Glomerular endothelial cell (primary cell): Measurements from ENCODE around the gene ABCD1. TPM values are rescaled to one million over a fixed set of nuclear protein-coding genes. Genes with fewer than 3 reads are reported as not detected.
"Not testable (repeated sequence)": the region's sequence is repeated elsewhere in the genome, so short reads cannot be mapped to it uniquely, and the experiment has no call there.

Experiments
- DNase-seq: peaks from one replicate; pipeline ENCODE4 v3.0.0-alpha.2; 2011; ENCODE audit warnings: low read depth, low spot score; ENCODE audit errors: extremely low read depth
- total RNA-seq: library from RNA; depleted of rRNA; stranded (reverse); fragments of >200 nt; gene quantifications from 2 replicates; pipeline ENCODE4 v1.2.3, GENCODE V29; 2015

ABCD1 gene
- 13.8 and 20.9 TPM in 2 replicates for total RNA-seq

DNA sequence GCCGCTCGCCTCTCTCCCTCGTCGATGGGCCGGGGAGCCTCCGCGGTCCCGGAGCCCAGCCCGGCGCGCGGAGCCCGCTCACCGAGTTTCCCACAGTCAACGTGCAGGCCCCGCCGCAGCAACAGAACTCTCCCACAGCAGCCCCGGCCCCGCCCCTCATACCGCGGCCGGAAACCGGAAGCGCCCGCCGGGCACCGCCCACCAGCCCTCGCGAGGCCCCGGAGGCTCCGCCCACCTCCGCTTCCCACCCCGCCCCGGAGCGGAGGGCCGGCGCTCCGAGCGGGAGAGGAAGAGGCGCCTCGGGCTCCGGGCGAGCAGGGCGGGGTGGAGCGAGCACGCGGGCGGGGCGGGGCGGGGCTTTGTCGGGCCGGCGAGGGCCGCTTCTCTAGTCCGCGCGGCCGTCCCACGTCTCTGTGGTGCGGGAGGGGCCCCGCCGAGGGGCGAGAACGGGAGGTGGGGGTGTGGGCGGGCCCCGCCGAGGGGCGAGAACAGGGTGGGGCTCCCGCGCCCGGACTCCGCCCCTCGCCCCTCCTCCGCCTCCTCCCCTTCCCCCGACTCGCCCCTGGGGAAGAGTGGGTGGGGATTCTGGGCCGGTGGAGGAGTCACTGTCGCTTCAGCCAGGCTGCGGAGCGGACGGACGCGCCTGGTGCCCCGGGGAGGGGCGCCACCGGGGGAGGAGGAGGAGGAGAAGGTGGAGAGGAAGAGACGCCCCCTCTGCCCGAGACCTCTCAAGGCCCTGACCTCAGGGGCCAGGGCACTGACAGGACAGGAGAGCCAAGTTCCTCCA, at the start of gene ABCD1, which contains the start of gene BCAP31:
Gene ABCD1 (plus strand): TSS at position 605 of the 787 bp plus-strand sequence. CDS start 411 bp downstream, outside the sequence.
Gene BCAP31 (minus strand): TSS at position 136 of the 787 bp plus-strand sequence. CDS start 1,143 bp downstream, outside the sequence.
- DNase-seq: no peak

DNA sequence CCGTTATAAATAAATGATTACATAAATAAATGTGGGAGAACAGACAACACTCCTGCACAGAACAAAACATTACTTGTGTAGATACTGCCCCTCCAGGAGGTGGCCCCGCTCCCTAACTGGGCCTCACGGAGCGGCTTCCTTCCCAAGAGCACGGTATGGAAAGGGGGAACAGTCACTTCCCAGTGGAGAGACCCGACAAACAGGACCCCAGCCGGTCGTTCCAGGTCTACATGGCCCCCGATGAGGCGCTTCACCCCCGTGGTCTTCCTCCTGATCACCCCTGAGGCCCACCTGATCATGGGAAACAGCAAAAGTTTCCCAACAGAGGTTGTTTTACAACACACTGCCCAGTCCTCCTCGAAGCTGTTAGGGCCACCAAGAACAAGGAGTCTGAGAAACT, 43.5 kb upstream of the ABCD1 start:
- DNase-seq: no peak

DNA sequence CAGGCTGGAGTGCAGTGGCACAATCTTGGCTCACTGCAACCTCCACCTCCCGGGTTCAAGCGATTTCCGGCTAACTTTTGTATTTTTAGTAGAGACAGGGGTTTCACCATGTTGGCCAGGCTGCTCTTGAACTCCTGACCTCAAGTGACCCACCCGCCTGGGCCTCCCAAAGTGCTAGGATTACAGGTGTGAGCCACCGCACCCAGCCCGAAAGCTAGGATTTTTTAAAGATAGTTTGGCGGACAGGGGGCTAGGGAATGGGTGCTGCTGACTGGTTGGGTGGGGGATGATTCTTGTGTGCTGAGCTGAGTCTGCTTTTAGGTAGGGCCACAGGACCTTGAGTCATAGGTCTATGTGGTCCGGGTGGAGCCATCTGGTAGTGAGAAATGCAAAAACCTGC, 41.2 kb upstream of the ABCD1 start:
- not testable (repeated sequence) for DNase-seq

DNA sequence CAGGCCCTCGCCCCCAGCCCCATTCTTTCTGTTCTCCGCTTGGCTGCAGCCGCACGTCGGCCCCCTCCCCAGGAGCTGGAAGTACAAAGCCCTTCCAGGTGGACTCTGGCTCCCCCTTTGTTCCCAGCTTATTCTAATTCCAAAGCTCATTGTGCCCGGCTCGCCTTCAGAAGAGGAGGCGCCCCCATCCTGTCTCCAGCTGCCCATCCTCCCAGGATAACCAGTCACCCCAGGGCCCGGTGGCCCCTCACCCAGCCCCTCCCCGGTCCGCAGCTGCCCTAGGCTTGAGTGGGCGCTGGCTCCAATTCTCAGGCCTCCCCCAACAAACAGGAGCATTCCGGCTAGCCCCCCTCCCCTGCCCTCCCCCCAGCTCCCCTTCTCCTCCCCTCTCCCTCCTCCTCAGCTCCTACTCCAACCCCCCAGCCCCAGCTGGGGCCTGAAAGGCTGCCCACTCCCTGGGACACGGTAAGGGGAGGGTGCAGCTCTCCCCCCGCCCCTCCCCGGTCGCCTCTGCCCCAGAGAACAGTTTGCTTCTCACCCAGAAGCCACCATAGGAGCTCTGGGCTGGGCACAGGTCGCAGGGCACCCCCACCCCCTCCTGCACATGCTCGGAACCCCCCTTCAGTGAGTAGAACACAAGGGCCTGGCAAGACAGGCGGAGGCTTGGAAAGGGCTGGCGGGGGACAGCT, 40.0 kb upstream of the ABCD1 start:
- DNase-seq: no peak

DNA sequence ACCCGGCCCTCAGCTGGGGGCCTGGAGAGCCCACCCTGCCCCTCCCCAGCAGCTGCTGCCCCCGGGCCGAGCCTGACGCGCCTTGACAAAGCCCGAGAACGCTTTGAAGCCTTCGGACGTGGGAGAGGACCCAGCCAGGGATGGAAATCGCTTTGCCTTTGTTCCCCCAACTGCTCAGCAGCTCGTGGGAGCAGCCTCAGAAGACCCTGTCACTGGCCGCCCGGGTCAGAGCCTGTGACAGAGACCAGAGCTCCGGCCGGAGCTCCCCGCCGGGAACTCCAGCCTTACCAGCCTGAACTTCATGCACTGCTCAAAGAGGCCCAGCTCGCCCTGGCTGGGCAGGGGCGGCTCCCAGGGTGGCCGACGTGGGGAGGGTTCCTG, 39.5 kb upstream of the ABCD1 start:
- DNase-seq: no peak

DNA sequence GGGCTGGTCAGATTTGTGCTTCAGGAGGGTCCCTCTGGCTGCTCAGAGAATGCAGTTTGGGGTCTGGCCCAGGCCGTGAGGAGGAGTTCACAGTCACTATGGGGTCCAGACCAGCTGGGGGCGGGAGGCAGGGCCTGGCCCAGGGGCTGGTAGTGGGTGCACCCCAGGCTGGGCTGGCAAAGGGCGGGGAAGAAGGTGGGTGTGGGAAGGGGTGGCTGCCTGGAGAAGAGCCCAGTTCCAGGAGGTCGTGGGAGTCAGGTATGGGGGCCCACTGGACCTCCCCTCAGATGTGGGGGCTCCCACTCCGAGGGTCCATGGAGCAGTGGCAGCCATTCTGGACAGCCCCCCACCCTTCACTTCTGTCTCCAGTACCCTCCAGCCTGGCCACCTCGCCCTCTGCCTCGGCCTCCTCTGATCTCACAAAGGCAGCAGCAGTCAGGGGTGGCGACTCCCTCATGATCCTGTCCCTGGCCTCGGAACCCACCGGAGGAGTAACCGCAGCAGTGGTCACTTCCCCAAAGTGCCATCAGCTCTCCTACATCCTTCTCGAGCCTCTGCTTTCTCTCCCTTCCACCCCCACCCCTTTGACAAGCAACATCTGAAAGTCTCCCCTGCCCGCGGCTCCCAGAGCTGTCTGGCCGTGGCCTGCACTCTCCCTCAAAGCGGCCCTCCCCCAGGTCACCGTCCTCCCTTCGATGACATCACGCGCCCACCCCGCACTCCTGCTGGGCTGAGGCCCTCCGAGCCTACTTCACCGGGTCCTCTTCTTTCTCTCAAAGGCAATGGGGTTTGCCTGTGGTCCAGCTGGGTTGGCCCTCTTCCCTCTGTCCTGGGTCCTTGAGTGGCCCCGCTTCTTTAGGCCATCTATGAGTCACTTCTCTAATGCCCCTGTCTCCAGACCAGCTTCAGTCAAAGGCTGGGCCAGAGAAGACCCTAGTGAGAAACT, 38.6 kb upstream of the ABCD1 start:
- no peak for DNase-seq

DNA sequence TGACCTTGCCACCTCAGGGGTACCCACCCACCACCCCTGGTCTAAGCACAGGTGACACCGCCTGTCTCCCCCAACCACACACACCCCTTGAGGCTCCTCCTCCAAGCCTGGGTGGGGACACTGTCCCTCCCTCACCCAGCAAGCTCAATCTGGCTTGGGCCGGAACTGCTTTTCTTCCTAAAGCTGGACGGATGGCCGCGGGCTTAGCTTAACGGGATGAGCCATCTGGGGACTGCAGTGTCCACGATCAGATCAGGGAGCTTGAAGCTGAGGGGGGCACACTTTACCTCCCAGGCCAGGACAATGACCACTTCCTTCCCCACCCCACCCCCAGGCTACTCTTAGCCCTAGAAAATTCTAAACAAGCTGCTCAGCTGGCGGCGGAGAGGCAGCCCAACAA, 37.9 kb upstream of the ABCD1 start:
- no peak for DNase-seq

DNA sequence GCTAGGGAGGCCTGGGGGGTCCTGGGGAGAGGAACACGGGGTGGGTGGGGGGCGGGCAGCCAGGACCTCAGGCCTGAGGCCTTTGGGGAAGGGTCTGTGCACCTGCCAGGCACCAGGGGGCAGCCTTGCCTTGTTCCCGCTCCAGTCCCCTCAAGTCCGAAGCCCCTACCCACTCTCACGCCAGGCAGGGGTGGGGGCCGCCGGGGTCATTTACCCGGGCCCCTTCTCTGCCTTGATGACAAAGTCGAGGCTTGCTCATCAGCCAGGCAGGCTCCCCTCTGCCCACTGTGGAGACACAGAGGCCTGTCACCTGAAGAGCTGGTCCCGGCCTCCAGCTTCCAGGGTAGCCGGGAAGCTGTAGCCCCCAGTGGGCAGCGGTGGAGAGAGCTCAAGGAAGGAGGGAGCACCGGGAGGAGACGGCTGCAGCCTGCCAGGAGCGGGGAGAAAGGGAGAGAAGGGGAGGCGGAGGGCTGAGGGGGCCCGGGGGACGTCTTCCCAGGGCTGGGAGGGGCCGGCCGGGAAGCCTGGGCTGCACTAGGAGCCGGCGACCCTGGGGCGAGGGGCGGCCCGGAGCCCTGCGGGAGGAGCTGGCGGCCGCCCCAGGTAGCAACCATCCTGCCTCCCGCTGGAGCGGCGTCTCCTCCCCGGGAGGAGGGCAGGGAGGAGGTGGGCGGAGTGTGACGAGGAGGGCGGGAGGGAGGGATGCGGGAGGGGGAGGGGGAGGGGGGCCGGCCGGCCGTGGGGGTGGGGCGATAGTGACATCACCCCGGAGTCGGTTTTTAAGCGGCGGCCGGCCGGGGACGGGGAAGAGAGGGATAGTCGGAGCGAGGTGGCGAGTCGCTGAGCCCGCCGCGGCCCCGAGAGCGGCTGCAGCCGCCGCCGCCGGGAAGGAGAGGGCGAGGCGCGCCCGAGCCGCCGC, 37.3 kb upstream of the ABCD1 start, which contains the start of gene SLC6A8:
Gene SLC6A8 (plus strand): TSS at position 806 of the 919 bp plus-strand sequence. CDS start 649 bp downstream, outside the sequence.
- no peak for DNase-seq

DNA sequence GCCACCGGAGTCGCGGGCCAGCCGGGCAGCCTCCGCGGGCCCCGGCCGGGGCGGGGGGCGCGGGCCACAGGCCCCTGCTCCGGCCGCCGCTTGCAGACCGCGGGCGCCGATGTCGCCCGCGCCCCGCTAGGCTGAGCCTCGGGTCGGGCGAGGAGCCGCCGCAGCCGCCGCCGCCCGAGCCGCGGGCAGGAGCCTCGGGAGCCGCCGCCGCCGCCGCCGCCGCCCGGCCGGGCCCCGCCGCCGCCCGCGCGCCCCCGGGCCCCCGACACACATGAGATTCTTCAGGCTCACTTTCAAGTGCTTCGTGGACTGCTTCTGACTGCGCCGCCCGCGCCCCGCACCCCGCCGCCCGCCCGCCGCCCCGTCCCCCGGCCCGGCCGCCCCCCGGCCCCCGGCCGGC, 36.6 kb upstream of the ABCD1 start:
- no peak for DNase-seq

DNA sequence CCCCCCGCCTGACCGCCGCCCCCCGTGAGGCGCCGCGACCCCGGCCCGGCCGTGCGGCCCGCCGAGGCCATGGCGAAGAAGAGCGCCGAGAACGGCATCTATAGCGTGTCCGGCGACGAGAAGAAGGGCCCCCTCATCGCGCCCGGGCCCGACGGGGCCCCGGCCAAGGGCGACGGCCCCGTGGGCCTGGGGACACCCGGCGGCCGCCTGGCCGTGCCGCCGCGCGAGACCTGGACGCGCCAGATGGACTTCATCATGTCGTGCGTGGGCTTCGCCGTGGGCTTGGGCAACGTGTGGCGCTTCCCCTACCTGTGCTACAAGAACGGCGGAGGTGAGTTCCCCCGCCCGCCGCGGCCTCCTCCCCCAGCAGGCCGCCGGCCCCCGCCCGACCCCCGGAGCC, 36.1 kb upstream of the ABCD1 start:
- DNase-seq: no peak

DNA sequence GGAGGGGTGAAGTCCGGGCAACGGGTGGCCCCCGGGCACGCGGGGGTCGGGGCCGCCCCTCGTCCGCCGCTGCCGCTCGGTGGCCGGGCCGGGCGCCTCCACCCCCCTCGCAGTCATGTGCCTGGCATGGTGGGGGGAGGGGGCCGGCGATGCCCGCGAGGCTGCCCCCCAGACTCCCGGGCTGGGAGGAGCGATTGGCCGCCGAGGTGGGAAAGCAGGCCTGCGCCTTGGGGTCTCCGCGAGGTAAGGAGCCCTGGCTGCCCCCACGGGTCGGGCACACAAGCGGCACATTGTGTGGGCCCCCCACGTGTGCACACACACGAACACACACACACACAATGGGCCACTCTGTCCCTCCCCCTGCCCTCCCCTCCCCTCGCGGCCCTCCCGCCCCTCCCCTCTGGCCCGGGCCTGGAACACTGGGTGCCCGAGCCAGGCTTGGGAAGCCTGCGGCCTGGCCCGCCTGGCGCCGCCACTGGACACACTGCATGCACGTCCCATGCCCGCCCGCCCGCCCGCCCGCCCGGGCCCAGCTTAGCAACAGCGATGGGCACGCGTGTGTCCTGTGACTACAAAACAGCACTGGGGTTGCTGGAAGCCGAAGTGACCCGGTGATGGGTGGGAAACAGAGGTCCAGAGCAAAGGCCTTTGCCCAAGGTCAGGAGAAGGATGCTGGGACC, 35.6 kb upstream of the ABCD1 start:
- DNase-seq: no peak

DNA sequence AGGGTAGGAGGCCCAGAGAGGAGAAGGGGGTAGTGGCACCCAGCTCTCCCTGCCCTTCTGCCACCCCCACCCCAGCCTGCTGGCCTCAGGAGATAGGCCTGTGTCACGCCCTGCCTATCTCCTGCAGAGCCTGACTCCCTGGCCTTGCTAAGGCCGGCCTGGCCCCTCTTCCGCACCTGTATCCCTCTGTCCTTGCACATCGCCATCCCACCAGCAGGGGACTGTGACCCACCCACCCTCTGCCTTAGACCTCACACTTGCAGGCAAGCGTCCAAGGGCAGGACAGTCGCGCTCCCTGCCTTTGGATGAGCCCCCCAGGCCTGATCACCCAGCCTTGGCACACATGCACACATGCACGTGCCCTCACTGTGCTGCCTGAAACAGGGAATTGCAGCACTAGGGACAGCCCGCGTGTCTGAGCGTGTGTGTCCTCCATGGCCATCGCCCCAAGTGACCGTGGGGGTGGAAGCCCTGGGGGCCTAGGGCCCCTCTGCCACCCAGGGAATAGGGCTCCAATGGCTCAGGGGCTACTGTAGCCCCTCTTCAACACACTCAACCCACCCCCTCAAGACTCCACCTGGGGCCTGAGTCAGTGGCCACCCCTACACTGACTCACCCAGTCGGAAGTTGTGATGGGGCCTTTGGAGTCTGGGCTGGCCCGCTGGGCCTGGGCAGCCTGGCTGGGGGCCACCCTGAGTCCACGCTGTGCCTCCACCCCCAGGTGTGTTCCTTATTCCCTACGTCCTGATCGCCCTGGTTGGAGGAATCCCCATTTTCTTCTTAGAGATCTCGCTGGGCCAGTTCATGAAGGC, 34.8 kb upstream of the ABCD1 start:
- DNase-seq: no peak

DNA sequence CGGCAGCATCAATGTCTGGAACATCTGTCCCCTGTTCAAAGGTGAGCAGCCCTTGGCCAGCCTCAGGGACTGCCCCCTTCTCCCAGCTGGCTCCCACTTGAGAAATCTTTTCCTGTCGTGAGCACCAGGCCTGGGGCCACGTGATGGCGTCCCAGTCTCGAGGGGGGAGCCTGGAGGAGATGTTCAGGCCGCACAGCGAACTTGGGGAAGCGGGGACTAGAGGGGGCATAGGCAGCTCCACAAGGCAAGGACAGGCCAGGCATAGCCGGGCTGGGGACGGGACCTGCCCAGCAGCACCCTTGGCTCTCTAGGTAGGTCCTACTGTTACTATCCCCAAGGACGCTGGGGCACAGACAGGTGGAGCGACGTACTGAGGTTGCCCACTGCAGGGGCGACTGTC, 34.2 kb upstream of the ABCD1 start:
- DNase-seq: no peak

DNA sequence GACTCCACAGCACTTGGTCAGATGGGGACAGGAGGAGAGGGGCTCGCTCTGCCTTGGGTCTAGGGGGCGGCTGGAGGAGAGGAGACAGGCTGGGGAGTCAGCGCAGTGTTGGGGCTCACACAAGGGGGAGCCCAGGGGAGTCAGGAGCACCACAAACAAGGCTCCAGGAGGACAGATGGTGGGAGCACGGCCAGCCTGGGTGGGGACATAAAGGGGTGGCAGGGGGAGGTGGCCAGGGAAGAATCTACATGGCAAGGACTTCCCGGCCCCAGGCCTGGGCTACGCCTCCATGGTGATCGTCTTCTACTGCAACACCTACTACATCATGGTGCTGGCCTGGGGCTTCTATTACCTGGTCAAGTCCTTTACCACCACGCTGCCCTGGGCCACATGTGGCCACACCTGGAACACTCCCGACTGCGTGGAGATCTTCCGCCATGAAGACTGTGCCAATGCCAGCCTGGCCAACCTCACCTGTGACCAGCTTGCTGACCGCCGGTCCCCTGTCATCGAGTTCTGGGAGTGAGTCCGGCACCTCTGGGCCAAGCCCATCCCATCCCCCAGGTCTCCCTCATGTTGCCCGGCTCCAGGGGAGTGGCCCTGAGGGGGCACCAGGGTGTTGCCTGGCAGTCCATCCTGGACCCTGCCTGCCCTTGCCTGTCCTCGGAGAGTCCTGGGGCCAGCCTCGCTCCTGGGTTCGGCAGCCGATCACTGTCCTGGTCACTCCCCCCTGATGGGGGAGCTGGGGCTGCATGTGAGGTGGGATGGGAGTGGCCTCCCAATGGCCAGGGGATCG, 33.4 kb upstream of the ABCD1 start:
- not testable (repeated sequence) for DNase-seq

DNA sequence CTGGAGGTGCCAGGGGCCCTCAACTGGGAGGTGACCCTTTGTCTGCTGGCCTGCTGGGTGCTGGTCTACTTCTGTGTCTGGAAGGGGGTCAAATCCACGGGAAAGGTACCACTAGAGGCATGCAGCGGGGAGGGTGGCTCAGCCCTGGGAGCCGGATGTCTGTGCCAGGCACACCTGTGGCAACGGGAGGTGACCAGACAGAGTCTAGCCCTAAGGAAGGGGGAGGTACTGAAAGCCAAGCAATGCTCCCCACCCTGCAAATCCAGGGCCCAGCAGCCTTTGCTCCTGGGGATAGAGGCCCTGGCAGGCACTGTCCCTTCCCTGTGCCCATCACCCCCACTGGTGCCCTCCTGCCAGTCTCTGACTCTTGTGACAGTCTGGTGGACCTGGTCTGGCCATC, 32.7 kb upstream of the ABCD1 start:
- DNase-seq: no peak

DNA sequence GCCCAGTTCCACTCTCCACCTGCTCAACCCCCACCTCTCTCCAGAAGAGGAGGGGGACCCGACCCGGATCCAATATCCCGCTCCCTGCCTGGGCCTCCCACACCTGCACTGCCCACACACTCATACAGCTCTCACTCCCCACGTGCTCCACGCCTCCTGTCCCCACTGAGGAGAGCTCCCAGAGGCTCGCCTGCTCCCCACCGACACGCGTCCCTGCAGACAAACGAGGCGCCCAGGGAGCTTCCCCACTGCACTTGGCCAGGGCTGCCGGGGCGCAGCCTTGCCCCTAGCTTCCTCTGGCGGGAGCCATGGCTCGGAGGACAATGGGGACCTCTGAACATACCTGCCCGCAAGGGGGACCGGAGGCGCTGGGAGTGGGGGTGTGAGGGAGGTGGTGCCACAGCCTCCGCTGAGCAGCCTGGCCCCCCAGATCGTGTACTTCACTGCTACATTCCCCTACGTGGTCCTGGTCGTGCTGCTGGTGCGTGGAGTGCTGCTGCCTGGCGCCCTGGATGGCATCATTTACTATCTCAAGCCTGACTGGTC, 32.0 kb upstream of the ABCD1 start:
- DNase-seq: no peak
